SH-SY5Y (cell line): ENCODE results near the gene NCK2.

ENCODE experiments used
- GATA2 ChIP-seq: IDR thresholded peaks from 2 replicates; pipeline ENCODE4 v1.6.1; 2011; ENCODE audit warnings: mild to moderate bottlenecking, low read depth, low read length
- GATA3 ChIP-seq: IDR thresholded peaks from 2 replicates; pipeline ENCODE4 v1.6.1; 2011; ENCODE audit warnings: low read depth, mild to moderate bottlenecking, low read length, moderate library complexity

DNA sequence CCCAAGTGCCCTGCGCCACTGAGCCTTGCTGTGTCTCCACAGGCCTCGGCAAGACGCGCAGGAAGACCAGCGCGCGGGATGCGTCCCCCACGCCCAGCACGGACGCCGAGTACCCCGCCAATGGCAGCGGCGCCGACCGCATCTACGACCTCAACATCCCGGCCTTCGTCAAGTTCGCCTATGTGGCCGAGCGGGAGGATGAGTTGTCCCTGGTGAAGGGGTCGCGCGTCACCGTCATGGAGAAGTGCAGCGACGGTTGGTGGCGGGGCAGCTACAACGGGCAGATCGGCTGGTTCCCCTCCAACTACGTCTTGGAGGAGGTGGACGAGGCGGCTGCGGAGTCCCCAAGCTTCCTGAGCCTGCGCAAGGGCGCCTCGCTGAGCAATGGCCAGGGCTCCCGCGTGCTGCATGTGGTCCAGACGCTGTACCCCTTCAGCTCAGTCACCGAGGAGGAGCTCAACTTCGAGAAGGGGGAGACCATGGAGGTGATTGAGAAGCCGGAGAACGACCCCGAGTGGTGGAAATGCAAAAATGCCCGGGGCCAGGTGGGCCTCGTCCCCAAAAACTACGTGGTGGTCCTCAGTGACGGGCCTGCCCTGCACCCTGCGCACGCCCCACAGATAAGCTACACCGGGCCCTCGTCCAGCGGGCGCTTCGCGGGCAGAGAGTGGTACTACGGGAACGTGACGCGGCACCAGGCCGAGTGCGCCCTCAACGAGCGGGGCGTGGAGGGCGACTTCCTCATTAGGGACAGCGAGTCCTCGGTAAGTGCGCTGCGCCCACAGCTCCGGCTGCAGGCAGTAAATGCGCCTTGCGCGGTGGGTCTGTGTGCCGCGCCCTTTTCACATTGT lies 136.8 kb downstream of the NCK2 start:
- TF ChIP-seq GATA2, result no peak
- TF ChIP-seq GATA3, result no peak
